Measurements from ENCODE around the gene ELFN1.

Gene ELFN1

DNA sequence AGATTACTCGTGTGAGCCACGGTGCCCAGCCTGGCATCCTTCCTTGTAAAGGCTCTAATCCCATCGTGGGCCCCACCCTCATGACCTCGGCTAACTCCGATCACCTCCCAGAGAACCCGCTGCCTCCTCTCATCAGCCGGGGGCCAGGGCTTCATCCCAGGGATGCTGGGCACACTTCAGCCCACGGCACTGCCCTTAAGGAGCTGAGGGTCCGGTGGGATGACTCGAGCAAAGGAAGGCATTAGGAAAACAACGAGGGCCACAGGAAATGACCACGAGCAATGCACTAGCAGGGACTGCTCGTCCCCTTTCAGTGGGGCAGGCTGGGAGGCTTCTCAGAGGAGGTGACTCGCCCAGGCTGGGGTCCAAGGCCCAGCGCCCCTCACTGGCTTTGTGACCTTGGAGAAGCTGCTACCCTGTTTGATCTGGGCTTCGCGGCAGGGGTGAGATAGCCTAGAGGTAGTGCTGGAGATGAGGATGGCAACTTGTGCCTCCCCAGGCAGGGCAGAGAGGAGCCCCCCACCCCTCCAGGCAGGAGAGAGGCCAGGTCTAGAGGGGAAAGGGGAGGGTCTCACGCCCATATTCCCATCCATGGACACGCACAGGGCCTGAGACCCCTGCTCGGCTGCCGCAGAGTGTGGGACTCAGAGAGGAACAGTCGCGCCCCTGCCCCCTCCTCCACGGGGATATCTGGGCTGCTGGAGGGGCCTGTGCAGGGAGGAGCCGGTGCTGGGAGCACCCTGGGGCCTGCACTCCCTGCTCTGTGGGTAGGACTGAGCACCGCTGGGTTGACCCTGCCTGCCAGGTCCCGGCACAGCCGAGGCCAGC lies 26.8 kb downstream of the ELFN1 start:
- no peak for DNase-seq

DNA sequence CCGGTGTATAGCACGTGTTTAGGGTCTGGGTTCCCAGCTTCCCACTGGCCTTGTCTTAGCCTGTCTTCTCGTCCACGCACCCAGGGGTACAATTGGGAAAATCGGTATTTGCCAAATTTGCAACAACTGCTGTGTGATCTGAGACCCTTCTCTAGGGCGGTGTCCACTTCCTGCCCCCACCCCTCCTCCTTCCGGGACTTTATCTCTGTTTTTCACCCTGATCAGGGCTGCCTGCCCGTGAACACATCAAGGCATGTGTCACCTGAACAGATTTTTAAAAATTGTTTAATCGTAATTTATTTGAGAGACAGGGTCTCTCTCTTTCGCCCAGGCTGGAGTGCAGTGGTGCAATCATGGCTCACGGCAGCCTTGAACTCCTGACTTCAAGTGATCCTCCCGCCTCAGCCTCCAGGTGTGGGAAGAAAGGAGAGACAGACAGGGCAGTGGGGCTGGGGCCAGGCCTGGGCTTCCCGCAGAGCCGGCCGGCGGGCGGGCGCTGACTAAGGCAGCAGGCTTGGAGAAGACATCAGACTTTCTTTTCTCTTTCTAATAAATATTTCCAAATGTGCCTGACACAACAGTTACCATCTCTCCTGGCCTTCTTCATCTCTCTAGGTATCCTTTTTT lies 27.5 kb downstream of the ELFN1 start:
- no peak for DNase-seq

DNA sequence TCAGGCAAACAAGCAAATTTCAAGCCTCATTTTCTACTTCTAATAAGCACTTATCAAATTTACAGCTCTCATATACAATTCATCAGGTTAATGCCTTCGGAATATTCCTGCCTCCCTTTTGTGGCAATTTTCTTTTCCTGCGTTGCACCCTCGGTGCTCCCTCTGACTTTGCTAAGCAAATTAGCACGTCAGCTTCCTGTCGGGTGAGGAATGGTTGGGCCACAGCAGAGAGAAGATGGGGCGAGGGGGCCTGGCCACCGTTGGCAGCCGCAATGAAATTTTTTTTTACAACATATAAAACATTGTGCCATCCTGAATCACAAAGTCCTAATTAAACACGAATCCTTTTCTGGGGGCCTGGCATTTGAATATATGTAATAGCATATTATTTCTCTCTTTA lies 28.1 kb downstream of the ELFN1 start:
- no peak for DNase-seq

DNA sequence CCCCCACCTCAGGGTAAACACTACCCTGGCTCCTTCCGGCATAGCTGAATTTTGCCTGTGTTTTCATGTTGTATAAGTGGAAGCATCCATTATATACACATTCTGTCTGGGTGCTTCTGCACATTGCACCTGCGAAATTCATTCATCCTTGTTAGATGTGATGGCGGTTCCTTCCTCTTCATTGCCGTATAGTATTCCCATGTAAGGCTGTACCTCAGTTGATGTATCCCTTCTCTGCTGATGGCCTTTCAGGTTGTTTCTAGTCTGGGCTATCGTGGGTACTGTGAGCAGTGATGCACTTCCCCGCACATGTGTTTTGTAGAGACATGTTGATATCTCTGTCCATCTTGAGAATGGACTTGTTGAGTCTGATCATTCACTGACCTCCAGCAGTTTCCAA lies 28.9 kb downstream of the ELFN1 start:
- no peak for DNase-seq

DNA sequence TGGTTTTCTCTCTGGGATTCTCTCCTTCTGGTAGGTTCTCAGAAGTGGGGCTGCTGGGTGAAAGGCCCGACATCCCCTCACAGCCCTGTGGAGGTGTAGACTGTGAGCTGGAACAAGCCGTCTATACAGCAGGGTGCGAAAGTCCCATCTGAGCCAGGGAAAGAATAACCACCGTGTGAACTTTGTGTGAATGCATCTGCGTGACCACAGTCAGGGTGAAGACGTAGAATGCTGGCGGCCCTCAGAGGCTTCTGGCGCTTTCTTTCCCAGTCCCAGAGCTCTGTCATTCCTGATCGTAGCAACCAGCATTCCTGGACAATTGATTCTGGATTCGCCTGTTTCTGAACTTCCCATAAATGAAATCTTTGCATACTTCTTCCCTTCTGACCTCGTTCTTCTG lies 30.0 kb downstream of the ELFN1 start:
- DNase-seq, result no peak

DNA sequence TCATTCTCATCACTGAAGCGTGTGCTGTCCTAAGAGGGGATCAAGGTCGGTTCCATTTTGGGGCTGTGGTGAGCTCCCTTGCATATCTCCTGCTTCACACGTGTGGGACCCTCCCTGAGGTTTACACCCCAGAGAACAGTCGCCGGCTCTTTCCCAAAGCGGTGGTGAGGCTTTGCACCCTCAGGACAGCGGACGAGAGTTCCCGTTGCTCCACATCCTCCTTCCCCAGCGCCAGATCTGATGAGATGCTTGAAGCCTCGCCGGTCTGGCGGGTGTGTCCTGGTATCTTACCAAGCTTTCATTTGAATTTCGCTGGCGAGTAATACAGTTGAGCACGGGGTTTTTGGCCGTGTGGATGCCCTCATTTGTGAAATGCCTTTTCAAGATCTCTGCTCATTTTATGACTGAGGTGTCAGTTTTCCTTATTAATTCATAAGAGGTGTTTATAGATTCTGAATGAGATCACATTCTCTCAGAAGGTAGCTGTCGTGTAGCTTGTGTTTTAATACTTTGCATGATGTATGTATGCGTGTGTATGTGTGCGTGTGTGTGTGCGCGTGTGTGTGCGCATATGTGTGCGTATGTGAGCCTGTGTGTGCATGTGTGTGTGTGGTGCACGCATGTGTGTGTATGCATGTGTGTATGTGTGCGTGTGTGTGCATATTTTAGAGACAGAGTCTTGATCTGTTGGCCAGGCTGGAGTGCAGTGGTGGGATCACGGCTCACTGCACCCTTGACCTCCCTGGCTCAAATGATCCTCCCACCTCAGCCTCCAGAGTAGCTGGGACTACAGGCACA lies 30.7 kb downstream of the ELFN1 start:
- no peak for DNase-seq

DNA sequence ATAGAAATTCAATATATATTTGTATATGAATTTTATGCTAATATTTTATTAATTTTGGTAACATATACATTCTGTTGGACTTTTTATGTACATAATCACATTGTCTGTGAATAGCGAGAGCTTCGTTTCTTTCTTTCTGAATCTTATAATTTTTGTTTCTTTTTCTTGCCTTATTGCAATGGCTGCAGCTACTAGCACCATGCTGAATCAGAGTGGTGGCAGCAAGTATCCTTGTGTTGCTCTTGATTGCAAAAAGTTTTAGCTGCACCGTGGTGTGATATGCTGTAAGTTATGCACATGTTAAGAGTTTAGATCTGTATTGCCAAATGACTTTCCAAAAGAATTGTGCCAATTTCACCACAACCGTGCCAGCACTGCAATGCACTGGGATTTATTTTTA lies 32.6 kb downstream of the ELFN1 start:
- no peak for DNase-seq

DNA sequence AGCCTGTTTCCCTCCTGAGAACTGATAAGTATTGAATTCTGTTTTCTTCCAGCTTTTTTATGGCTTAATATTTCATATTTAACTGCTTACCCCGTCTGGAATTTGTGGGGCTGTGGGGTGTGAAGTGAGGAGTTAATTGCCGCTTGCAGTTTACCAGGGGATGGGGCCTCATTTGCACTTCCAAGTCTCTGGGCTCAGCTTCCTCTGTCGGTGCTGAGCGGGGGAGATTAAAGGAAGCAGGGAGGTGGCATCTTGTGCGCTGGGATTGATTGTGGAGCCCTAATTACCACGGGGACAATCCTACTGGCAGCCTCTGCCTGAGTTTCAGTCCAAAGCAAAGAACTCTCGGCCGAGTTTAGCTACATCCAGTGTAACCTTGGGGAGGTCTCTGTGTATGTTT lies 33.4 kb downstream of the ELFN1 start:
- DNase-seq, result no peak

DNA sequence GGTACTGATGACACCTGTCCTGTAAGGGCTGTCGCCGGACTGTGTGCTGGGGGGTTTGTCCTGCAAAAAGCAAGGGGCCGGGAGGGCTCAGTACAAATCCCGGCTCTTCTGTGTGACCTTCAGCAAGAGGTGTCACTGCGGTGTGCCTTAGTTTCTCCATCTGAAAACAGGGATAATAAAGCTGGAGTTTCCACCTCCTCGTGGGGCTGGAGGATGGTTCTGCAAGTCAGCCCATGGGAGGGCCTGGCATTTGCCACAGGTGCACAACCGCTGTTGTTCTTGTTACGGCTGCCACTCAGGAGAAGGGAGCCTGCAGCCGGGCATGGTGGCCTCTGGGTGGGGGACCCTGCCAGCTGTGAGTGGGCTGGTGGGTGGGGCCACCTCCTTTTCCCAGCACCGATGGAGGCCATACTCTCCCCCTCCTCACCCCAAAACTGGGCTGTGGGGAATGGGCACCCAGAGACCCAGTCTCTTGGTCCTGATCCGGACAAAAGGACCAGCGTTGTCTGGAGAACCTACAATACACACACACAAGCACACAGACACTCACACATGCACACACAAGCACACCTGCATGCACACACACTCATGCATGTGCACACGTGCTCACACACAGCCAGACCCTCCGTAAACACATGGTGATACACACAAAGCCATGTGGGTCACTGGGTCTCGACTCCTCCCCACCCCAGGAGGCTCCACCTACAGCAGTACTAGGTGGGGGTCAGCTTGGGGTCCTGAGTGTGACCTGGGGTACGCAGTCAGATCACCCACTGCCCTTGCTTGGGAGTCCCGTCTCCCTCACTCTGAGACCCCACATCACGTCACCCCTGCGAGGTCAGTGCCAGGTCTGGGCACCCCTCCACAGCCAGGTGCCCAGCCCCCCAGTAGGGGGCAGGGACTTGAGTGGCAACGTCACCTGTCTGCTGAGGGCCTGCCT lies 34.1 kb downstream of the ELFN1 start:
- no peak for DNase-seq

DNA sequence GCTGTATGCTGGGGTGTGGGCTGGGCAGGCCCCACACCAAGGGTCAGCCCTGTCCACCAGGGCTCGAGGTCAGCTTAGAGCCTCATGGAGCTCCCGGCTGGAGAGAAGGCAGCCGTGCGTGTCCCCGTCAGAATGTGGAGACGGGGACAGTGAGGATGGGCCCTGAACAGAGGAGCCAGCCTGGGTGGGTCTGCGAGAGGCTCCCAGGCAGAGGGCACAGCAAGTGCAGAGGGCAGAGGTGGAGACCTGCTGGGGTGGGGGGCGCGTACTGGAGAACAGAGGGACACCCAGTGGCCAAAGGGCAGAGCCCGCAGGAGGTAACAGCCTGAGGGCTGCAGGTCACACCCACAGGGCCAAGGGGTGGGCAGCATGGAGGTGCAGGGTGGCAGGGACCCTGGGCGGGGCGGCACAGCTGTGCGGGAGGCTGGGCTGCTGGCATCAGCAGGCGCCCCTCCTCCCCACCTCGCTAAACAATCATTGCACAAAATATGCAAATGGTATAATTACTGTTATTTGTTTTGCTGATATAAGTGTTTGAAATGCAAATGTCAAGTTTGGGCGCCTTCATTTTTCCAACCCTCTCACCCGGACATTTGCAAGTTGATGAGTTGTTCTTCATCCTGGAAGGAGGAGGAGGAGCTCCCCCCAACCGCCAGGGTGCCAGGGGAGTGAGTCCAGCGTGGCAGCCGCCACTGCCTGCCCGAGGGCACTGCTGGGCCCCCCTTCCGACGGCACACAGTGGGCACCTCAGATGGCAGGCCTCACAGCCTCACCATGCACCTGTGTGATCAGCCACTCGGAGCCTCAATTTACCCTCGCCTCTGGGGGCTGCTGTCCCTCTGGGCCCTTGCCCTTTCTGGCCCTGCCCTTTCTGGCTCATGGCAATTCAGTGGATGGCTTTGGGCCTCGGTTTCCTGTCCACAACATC lies 35.0 kb downstream of the ELFN1 start:
- DNase-seq, result no peak

DNA sequence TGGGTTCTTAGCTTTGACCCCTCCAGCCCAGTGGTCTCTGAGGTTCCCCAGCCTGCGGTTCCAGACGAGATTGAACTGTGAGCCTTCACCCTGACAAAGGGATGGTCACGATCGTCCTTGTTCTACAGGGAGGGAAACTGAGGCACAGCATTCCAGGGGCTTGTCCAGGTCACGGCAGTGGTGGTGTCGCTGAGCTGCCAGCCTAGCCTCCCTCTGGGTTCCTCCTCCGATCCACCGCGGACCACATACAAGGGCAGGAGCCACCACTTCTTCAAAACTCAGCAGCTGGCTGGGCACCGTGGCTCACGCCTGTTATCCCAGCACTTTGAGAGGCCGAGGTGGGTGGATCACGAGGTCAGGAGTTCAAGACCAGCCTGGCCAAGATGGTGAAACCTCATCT lies 35.8 kb downstream of the ELFN1 start:
- no peak for DNase-seq

DNA sequence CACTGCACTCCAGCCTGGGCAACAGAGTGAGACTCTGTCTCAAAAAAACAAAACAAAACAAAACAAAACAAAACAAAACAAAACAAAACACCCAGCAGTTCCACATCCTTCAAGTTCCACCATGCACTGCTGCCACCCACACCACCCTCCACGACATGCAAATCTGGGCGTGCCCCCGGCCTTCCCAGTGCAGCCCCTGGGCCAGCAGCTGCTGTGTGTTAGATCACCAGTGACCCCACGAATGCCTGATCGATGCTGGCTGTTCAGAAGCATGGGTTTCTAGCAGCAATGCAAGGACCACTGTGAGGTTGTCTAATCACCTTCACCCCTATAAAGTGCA lies 36.3 kb downstream of the ELFN1 start:
- DNase-seq, result no peak

DNA sequence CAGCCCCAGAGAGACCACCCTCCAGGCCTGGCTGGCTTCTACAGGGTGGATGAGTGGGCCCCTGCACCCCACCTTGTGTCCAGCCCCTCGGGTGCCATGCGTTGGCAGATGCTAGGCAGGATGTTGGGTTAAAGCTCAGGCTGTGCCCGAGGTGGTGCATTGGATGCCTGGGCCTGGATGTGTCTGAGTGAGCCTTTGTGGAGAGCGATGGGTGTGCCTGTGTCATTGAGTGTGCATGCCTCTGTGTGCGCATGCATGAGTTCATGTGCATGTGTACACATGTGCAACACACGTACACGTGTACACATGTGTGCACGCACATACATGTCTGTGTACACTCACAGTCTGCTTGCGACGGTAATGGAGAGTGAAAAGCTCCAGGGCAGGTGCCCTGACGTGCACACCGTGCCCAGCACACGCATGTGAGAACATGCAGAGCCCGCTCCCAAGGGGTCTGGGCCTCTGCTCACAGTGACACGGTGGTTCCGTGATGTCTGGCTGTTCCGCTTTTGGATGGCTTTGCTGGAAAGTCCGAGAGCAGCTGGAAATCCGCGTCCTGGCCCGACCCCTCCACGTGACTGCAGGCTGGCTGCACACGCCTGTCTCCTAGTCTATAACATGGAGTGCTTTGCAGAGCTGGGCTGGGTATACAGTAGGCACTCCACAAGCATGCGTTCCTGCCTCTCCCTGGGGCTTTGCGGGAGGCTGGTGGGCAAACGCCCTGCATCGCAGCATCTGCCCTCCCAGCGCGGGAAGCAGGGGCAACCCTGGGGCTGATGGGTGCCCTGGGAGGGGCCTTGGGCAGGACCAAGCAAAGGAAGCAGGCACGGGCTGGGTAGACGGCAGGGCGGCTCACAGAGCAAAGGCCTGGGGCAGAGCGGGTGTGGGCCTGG lies 36.9 kb downstream of the ELFN1 start:
- DNase-seq, result no peak

DNA sequence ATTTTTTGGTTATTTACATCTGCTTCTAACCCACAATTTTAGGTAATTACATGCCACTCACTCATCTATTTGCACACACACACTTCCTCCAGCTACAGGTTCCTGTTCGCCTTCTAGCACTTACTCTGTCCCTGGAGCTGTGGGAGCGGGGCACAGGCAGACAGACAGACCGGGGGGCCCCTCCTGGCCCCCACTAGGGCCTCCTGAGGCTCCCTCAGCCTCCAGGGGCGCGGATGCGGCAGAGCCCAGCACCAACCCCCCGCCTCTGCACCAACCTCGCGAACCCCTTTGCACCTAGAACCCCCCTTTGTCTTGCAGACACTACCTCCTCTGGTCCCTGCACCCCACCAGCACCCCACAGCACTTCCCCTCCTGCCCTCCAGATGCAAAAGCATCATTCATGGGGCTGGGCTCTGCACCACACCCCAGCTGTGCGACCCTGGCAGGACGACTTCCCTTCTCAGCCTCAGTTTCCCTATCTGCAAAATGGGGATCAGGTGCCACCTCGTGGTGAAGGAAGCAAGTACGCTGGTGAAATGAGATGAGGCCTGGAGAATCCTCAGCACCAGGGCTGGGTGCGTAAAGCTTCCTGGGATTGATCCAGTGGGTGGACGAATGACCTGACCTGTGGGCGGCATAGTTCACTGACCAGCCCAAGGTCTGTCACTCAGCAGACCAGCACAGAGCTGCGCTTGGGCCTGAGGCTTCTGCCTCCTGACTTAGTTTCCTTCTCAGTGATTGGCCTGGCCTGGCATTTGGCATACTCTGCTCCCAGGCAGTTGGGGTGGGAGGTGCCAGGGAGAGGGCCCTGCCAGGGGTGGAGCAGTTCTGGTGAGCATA lies 37.9 kb downstream of the ELFN1 start:
- no peak for DNase-seq

DNA sequence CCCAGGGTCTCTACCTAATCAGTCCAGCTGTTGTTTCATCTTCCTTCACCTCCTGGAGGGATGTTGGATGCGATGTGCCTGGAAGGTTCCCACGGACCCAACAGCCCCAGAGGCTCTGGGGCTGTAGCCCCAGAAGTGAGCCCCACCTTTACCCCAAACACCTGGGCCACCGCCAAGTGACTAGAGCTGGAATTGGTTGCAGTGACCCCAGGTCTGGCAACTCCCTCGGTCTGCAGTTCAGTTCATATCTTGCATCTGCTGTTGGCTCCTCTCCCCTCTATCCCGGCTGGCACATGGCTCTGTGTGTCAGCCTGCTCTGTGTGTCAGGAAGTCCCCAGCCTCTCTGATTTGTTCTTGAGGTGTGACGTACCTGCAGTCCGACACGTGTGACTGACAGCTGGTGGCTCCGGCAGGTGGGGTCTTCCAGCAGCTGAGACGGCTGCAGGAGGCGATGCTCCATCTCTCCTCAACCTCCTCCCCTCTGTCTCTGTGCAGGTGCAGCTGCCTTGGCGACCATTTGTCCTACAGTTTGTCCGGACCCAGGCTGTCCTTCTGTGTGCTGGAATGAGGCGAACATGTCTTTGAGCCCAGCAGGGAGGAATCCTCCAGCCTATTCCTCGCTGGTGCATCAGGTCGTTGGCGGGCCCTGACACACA lies 38.6 kb downstream of the ELFN1 start:
- no peak for DNase-seq

DNA sequence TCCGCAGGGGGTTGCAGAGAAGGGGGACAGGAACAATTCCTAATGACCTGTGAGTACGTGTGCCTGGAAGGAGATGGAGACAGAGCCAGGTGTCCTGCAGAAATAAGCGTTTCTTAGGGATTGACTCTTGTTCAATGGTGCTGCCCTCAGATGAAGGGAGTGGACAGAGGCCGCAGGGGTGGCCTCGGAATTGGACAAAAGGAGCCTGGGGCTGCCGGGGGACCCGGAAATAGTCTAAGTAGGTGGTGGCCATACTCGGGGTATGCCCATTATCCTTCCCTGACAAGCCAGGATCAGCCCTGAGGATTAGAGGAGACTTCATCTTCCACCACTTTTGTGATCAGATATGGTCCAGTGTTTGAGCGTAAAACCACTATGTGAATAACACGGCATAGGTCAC lies 39.2 kb downstream of the ELFN1 start:
- DNase-seq, result no peak

DNA sequence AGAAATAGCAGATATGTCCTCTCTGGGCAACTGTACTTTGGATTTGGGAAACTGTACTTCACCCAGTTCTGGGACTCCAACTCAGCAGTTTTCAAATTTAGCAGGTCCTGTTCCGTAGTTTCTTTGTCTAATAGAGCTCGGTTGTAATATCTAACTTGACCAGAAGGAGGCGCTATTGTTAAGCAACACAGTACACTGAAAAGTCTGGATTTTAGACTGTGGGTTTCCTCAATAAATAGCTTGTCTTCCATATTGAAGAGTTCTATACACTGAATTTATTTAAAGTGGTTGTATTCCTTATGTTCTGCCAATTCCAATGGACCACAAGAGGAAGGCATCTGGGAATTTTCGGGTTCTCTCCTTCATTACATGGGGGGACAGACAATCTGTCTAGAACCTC lies 39.8 kb downstream of the ELFN1 start:
- DNase-seq, result no peak

DNA sequence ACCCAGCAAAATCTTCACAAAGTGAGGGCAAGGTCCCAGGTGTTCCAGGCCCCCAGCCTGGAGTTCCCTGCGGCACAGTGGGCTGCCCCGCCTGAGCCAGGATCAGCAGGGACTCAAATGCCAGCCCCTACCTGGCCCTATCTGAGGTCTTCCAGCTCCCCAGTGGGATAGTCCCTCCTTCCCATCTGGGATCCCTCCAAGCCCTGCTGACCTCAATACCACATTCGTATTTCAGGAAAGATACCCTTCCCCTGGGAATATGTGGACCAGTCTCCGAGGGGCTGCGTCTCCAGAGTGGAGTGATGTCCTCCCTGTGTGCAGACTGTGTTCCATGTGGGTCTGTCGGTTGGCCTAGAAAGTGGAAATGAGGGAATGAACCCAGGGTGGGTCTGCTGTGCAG lies 40.9 kb downstream of the ELFN1 start:
- no peak for DNase-seq

DNA sequence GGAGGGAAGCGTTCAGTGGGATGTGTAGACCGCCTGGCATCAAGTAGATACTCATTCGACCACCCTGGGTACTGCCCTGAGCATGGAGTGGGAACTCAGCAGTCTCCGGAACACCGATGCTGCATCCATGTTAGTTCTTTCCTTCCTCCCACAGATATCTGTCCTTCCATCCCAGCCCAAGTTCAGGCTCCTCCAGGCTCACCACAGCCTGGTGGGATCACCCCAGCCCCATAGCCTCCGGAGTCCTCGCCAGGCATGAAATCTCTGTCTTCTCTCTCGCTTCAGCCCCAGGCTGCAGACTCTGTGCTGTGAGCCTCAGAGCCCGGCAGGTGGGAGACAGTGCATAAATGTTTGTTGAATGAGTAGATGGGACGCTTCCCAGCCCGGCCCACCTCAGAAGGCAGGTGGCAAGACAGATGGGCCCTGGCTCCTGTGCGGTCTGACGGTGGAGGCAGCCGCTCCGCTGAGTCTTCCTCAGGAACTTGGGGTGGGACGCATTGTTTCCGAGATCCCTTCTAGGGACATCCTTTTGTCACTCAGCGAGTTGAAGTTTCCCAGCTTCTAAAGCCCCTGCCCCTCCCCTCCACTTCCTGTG lies 42.9 kb downstream of the ELFN1 start:
- DNase-seq, result no peak
